ENCODE data around the gene CELSR1. TPM values are rescaled to one million over a fixed set of nuclear protein-coding genes. Genes with fewer than 3 reads are reported as not detected.

CELSR1 gene
- total RNA-seq, 1 donor from 2014 or later = 0.27 TPM

DNA sequence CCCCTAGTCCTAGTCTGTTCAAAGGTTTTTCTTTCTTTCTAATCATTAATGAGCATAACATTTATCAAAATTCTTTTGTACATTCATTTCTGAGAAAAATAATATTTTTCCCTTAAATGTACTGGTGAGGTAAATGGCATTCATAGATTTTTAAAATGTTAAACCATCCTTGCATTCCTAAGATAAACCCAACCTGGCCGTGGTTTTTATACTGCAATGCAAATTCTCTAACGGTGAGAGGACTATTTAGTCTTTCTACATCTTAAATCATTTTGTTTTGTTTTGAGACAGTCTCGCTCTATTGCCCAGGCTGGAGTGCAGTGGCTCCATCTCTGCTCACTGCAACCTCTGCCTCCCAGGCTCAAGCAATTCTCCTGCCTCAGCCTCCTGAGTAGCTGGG lies 161.3 kb downstream of the CELSR1 start:
- H3K9me3 Mint-ChIP-seq (ENCODE audit: unreplicated experiment) = peaks cover 3% of the 10 kb centered on the region
- H3K4me1 Mint-ChIP-seq (ENCODE audit: low read depth, unreplicated experiment) = peaks cover 10% of the 10 kb centered on the region
- H3K27ac Mint-ChIP-seq (ENCODE audit: unreplicated experiment) = no peak overlapping the region
- no peak for DNase-seq
- H3K36me3 Mint-ChIP-seq (ENCODE audit: unreplicated experiment) = peaks cover 5% of the 10 kb centered on the region
- no peak overlapping the region for H3K4me3 Mint-ChIP-seq (ENCODE audit: unreplicated experiment)
- TF ChIP-seq, protein P1, sequence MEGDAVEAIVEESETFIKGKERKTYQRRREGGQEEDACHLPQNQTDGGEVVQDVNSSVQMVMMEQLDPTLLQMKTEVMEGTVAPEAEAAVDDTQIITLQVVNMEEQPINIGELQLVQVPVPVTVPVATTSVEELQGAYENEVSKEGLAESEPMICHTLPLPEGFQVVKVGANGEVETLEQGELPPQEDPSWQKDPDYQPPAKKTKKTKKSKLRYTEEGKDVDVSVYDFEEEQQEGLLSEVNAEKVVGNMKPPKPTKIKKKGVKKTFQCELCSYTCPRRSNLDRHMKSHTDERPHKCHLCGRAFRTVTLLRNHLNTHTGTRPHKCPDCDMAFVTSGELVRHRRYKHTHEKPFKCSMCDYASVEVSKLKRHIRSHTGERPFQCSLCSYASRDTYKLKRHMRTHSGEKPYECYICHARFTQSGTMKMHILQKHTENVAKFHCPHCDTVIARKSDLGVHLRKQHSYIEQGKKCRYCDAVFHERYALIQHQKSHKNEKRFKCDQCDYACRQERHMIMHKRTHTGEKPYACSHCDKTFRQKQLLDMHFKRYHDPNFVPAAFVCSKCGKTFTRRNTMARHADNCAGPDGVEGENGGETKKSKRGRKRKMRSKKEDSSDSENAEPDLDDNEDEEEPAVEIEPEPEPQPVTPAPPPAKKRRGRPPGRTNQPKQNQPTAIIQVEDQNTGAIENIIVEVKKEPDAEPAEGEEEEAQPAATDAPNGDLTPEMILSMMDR (IDR thresholded peaks at IDR 0.05; ENCODE audit: partially characterized antibody, unreplicated experiment) = no peak
- peaks cover 8% of the 10 kb centered on the region for H3K27me3 Mint-ChIP-seq (ENCODE audit: unreplicated experiment)

DNA sequence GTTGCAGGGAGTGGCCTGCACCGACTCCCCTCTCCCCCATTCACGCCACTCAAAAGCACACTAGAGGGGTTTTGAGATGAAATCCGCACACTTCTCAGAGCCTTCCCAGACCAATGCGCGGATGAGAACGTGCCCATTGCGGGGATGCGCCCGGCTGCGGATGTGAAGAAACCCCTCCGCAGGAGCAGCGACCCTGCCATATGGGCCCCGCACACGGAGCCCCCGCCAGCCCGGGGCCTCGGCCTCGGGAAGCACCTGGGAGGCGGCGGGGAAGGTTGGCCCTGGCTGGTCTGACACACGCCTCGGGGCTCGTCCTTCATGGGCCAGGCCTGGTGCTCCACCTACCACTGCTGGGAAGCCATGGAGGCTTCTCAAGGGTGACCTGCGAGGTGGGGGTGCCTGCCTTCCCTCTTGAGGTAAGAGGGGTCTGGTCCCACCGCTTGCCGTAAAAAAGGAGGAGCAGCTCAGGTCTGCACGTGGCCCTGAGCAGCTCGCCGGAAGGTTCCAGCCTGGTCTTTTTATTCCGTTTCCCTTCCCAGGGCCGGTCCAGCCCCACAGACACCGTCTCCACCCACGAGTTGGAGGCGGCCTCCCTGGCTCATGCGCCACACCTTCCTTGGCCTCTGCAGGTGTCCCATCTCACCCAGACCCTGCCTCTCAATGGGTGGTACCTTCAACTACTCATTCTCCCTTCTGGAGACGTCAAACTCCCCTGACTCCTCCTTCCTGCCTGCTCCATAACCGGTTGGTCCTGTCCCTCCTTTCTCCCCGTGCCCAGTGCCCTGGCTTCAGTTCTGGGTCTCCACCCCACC lies 162.6 kb downstream of the CELSR1 start:
- DNase-seq = no peak
- no peak overlapping the region for H3K27ac Mint-ChIP-seq (ENCODE audit: unreplicated experiment)
- TF ChIP-seq, protein P1 (IDR thresholded peaks at IDR 0.05; ENCODE audit: partially characterized antibody, unreplicated experiment) = no peak
- H3K36me3 Mint-ChIP-seq (ENCODE audit: unreplicated experiment) = peaks cover 5% of the 10 kb centered on the region
- H3K27me3 Mint-ChIP-seq (ENCODE audit: unreplicated experiment) = peaks cover 11% of the 10 kb centered on the region
- peaks cover 4% of the 10 kb centered on the region for H3K4me1 Mint-ChIP-seq (ENCODE audit: low read depth, unreplicated experiment)
- H3K4me3 Mint-ChIP-seq (ENCODE audit: unreplicated experiment) = no peak overlapping the region
- peaks cover 3% of the 10 kb centered on the region for H3K9me3 Mint-ChIP-seq (ENCODE audit: unreplicated experiment)

DNA sequence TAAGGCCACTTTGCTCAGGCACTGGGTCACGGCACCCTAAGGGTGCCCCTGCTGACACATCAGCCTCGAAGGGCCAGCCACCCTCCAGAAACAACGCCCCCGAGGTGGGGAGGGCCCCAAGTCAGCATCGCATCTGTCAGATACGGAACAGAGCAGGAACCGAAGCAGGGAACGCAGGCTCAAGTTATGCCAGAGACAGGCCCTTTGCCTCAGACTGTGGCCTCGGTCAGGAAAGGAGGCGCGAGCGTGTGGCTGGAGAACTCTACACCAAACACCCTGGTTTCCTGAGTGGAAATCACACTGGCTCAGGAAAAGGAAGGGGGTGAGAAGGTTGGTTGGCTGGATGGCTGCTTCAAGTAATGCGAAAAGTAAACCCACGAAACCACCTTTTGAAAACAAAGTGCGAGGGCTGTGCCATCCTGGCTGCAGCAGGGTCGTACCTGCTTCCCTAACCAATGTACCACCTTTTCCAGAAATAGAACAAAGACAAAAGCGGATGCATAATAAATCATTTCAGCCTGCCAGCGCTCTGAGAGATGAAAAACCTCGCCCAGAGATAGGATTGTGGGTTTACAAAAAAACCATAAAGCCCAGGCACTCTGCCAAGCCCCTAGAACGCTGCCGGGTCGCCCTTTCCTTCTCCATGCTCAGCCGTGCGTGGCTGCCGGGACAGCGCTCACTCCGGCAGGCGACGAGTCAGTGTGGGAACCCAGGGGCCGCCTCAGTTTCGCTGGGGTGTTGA lies 163.3 kb downstream of the CELSR1 start:
- Mint-ChIP-seq H3K27me3 (ENCODE audit: unreplicated experiment) (peaks cover 11% of the 10 kb centered on the region), H3K4me1 (ENCODE audit: low read depth, unreplicated experiment) (peaks cover 2% of the 10 kb centered on the region), H3K9me3 (ENCODE audit: unreplicated experiment) (peaks cover 3% of the 10 kb centered on the region), H3K36me3 (ENCODE audit: unreplicated experiment) (peaks cover 5% of the 10 kb centered on the region), H3K27ac (ENCODE audit: unreplicated experiment) (no peak overlapping the region), H3K4me3 (ENCODE audit: unreplicated experiment) (no peak overlapping the region)
- TF ChIP-seq, protein P1 (IDR thresholded peaks at IDR 0.05; ENCODE audit: partially characterized antibody, unreplicated experiment) = no peak
- no peak for DNase-seq

DNA sequence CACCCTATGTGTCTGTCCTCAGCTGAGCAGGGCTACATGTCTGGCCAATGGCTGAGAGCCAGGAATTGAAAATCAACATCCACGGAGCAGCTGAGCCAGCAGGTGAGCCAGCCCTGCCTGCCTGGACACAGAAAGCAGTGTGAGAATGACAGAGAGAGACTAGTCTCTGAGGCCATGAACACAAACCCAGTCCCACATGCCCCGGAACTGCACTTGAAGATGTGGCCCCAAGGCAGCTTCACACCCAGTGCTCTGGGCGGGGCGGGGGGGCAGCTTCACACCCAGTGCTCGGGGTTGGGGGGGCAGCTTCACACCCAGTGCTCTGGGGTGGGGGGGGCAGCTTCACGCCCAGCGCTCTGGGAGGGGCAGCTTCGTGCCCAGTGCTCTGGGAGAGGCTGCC lies 164.3 kb downstream of the CELSR1 start:
- no peak for DNase-seq
- Mint-ChIP-seq H3K4me3 (ENCODE audit: unreplicated experiment) (no peak overlapping the region), H3K4me1 (ENCODE audit: low read depth, unreplicated experiment) (peaks cover 2% of the 10 kb centered on the region), H3K9me3 (ENCODE audit: unreplicated experiment) (peaks cover 3% of the 10 kb centered on the region), H3K27ac (ENCODE audit: unreplicated experiment) (no peak overlapping the region), H3K27me3 (ENCODE audit: unreplicated experiment) (peaks cover 11% of the 10 kb centered on the region), H3K36me3 (ENCODE audit: unreplicated experiment) (peaks cover 5% of the 10 kb centered on the region)
- TF ChIP-seq, protein P1 (IDR thresholded peaks at IDR 0.05; ENCODE audit: partially characterized antibody, unreplicated experiment) = no peak

DNA sequence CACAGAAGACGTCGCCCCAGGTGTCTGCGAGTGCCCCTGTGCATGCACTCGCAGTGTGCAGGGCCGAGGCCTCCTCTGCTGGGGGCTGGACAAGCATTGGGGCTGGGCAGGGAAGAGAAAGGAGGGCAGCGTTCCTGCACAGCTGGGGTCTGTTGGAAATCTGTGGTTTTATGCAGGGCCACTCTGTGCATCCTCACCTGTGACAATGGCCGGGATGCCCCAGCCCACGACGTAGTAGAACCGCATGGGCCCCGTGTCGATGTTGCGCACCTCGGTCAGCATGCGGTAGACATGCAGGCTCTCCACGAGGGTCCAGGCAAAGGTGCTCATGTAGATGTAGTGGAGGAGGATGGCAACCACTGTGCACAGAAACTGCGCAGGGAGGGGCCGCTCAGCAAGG lies 164.7 kb downstream of the CELSR1 start:
- Mint-ChIP-seq H3K4me1 (ENCODE audit: low read depth, unreplicated experiment) (peaks cover 2% of the 10 kb centered on the region), H3K27ac (ENCODE audit: unreplicated experiment) (no peak overlapping the region), H3K27me3 (ENCODE audit: unreplicated experiment) (peaks cover 11% of the 10 kb centered on the region), H3K36me3 (ENCODE audit: unreplicated experiment) (peaks cover 5% of the 10 kb centered on the region), H3K9me3 (ENCODE audit: unreplicated experiment) (peaks cover 3% of the 10 kb centered on the region), H3K4me3 (ENCODE audit: unreplicated experiment) (no peak overlapping the region)
- TF ChIP-seq, protein P1 (IDR thresholded peaks at IDR 0.05; ENCODE audit: partially characterized antibody, unreplicated experiment) = no peak
- DNase-seq = no peak

Measured in glutamatergic neuron (in vitro differentiated cells).